HEK293T (cell line): ENCODE results near the gene HOXD1.

Experiments
- FOXA1 ChIP-seq: fragments of 450-650 bp; IDR thresholded peaks from 2 replicates; pipeline ENCODE4 v1.6.1; 2016; ENCODE audit warnings: mild to moderate bottlenecking
- TARDBP ChIP-seq: fragments of 450-650 bp; IDR thresholded peaks from 2 replicates; pipeline ENCODE4 v1.6.1; 2016

DNA sequence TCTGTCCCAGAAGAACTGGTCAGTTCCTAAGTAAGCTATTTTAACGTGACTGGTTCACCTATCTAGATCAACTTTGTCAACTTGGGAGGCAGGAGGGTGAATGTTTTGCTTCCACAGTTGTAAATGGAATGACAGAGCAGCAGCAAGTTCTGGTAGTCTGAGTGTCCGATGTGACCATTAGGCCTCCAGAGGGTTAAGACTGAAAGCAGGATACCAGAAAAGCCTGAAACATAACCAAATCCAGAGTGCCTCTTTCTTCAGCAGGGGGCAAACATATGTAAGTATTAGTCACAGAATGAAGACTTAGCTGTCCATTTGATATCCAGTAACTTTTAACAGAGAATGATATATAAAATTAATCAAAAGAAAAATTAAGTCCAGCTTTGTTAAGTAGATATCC lies 22.2 kb upstream of the HOXD1 start:
- TF ChIP-seq TARDBP (no peak), FOXA1 (no peak)
